ENCODE results near the gene IGFL1. TPM values are rescaled to one million over a fixed set of nuclear protein-coding genes. Genes with fewer than 3 reads are reported as not detected.
"Not testable (repeated sequence)": the region's sequence is repeated elsewhere in the genome, so short reads cannot be mapped to it uniquely, and the experiment has no call there.

IGFL1 gene
- total RNA-seq, 1 donor: not detected

DNA sequence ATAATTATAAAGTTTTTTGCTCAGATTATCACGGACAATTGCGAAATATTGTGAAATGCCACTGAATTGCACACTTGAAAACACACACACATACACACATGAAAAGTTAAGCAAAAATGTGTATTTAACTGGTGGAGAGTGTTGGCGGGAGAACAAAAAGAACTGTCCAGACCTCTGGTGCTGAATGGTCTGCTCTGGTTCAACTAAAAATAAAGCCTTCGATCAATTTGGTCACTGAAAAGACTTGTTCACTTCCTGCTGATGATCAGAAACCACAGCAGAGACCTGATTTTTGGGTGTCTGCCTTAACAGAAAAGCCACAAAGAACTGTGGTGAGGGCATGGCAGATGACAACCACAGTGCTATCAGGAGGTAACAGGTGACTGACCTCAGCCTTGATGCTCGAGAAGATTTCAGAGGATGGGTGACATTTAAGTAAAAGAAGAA, 4.0 kb upstream of the IGFL1 start:
- peak; percentile 42 for DNase-seq (ENCODE audit: low read depth)
- no peak overlapping the region for H3K4me3 ChIP-seq (ENCODE audit: low read depth, low read length)
- TF ChIP-seq, protein P1, sequence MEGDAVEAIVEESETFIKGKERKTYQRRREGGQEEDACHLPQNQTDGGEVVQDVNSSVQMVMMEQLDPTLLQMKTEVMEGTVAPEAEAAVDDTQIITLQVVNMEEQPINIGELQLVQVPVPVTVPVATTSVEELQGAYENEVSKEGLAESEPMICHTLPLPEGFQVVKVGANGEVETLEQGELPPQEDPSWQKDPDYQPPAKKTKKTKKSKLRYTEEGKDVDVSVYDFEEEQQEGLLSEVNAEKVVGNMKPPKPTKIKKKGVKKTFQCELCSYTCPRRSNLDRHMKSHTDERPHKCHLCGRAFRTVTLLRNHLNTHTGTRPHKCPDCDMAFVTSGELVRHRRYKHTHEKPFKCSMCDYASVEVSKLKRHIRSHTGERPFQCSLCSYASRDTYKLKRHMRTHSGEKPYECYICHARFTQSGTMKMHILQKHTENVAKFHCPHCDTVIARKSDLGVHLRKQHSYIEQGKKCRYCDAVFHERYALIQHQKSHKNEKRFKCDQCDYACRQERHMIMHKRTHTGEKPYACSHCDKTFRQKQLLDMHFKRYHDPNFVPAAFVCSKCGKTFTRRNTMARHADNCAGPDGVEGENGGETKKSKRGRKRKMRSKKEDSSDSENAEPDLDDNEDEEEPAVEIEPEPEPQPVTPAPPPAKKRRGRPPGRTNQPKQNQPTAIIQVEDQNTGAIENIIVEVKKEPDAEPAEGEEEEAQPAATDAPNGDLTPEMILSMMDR (IDR thresholded peaks at IDR 0.05; ENCODE audit: insufficient read depth, low read length): no peak

DNA sequence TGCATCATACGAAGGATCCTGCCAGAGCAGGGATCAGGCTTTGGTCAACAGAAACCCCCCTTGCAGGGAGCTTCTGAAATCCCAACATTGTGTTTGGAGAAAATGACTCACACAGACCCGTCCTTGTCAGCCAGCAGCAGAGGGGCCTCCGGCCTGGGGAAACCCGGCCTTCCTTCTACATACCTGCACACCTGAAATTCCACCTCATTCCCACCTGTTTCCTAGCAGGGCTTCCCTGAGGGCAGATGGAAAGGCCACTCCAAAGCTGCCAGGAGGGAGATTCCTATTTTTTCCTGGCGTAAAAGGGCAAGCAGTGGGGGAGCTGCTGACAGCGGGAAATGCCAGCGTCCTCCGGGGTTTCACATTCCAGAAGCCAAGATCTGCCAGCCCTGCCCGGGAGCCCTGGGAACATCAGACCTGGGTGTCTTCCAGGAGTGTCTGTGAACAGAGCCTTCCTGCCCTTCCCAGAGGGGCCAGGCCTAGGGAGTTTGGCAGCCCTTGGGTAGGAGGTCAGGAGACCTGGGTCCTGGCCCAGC, 3.0 kb upstream of the IGFL1 start:
- no peak for DNase-seq (ENCODE audit: low read depth)
- H3K4me3 ChIP-seq (ENCODE audit: low read depth, low read length): no peak overlapping the region
- TF ChIP-seq, protein P1 (IDR thresholded peaks at IDR 0.05; ENCODE audit: insufficient read depth, low read length): no peak

DNA sequence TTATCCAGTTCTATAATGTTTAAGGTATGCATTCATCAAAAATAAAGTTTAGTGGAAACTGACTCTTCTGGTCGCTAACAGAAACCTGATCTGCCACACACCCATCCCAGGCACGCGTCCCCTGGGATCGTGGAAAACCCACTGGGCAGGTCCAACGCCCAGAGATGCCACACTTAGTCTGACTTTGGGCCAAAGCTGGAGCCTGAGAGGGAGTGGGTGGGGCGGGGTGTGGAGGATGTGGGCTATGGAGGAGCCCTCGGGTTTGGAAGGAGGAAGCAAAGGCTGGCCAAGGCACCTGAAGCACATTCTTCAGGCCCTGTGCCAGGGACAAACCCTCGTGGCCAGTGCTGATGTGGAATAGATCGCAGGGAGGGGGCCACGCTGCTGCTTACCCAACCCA, 2.5 kb downstream of the IGFL1 start:
- no peak for DNase-seq (ENCODE audit: low read depth)
- H3K4me3 ChIP-seq (ENCODE audit: low read depth, low read length): no peak overlapping the region
- TF ChIP-seq, protein P1 (IDR thresholded peaks at IDR 0.05; ENCODE audit: insufficient read depth, low read length): no peak

DNA sequence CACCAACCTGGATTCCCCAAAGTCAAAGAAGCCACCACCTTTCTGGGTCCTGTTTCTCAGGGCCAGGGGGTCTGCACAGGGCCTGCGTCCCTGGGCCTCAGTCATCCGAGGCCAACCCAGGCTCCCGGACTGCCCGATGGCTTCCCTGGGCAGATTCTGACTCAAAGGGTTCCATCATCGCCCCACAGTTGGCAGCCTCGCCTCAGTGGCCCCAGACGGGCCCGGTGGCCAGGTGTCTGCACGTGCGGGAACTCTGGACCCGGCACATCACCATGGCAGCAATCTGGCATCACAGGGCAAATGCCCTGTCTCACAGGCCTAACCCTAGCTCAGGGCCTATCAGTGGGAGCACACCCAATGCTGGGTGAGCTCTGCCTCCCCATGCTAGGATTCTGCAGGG, 2.9 kb downstream of the IGFL1 start:
- DNase-seq (ENCODE audit: low read depth): no peak
- H3K4me3 ChIP-seq (ENCODE audit: low read depth, low read length): no peak overlapping the region
- TF ChIP-seq, protein P1 (IDR thresholded peaks at IDR 0.05; ENCODE audit: insufficient read depth, low read length): no peak

DNA sequence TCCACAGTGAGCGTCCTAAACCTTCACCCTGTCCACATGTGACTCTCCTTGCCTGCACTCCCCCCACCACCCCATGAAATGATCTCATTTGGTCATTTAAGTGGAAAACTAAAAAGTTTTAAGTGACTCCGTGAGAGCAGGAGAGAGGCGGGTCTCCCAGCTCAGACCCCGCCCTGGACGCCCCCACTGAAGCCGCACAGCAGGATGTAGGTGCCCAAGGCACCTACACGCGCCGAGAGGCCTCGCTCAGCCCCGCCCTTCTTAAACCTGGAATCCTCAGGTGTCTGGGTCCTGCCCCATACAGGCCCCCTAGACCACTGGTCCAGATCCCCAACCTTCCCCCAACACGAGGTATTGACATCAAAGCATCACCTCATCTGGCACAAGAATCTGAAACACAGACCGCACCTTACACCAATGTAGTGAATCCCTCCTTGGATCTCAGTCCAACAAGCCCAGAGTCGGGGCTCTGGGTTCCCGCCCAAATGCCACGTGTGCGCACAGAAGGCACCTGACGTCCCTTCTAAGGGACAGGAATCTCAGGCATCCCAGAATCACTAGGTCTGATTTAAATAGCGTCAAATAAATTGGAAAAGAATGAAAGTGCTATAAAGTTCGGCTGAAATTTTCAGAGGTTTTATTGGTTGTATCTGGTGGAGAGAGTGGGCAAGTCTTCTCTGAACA, 3.5 kb downstream of the IGFL1 start:
- no peak for DNase-seq (ENCODE audit: low read depth)
- TF ChIP-seq, protein P1 (IDR thresholded peaks at IDR 0.05; ENCODE audit: insufficient read depth, low read length): no peak

DNA sequence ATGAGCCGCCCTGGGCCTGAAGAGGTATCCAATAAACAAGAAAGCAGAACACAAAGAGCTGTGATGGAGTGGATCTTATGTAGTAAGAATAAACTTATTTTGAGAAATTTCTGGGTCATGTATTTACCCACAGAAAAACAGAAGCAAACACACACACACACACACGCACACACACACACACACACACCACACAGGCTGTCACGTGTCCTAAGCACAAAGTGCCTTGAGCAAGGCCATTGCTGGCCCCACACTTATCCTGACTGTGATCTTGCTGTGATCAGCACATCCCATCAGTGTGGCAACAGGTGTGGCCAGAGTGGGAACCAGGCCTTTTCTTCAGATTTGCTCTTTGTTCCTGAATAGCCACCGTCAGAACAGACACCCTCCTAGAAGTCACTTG, 4.3 kb downstream of the IGFL1 start:
- not testable (repeated sequence) for H3K4me3 ChIP-seq (ENCODE audit: low read depth, low read length); DNase-seq (ENCODE audit: low read depth)

More for the DNA sequence above, 3.5 kb downstream of the IGFL1 start:
- no peak overlapping the region for H3K4me3 ChIP-seq (ENCODE audit: low read depth, low read length)

DNA sequence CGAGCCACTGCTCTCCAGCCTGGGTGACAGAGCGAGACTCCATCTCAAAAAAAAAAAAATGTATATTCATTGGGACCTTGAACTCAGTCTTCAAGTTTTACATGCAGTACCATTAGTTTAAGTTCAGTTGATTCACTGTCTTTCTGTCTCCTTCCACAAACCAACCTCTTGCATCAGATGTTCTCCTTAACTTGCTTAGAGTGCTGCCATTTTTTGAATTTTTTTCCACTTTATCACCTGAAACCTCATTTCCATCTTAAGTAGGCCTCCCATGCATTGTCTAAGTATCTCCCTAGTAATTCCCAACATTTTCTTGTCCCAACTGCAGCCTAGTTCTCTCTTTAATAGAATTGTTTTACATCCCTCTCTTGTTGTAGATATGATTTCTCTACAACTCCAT, 8.6 kb downstream of the IGFL1 start:
- DNase-seq (ENCODE audit: low read depth); H3K4me3 ChIP-seq (ENCODE audit: low read depth, low read length): not testable (repeated sequence)

Data from fibroblast of the aortic adventitia (primary cell).